HepG2 (cell line): ENCODE results near the gene WDR91. TPM values are rescaled to one million over a fixed set of nuclear protein-coding genes. Genes with fewer than 3 reads are reported as not detected.

Experiments
- ARNT2 ChIP-seq: sonication (generic); formaldehyde crosslinking; IDR thresholded peaks from 2 replicates; pipeline ENCODE4 v1.8.0; 2022; ENCODE audit warnings: mild to moderate bottlenecking, low read depth, missing genetic modification reagents, moderate library complexity
- KLF11 ChIP-seq: IDR thresholded peaks from 2 replicates; pipeline ENCODE4 v1.6.1; 2016; ENCODE audit warnings: missing compliant biosample characterization
- MED8 ChIP-seq: sonication (generic); formaldehyde crosslinking; IDR thresholded peaks from 2 replicates; pipeline ENCODE4 v1.8.1; 2023; ENCODE audit warnings: mild to moderate bottlenecking, missing genetic modification reagents; ENCODE audit not compliant: insufficient replicate concordance
- ZIK1 ChIP-seq: sonication (generic); formaldehyde crosslinking; IDR thresholded peaks from 2 replicates; pipeline ENCODE4 v1.5.0; 2020; ENCODE audit warnings: mild to moderate bottlenecking, low read depth, missing genetic modification reagents, borderline replicate concordance
- ZNF160 ChIP-seq: sonication (generic); formaldehyde crosslinking; IDR thresholded peaks from 2 replicates; pipeline ENCODE4 v1.8.0; 2022; ENCODE audit warnings: mild to moderate bottlenecking, inconsistent platforms, missing genetic modification reagents
- ZNF256 ChIP-seq: sonication (generic); formaldehyde crosslinking; conservative IDR thresholded peaks from 2 replicates; pipeline ENCODE4 v1.4.0; 2020; ENCODE audit warnings: missing genetic modification reagents
- ZNF337 ChIP-seq: sonication (generic); formaldehyde crosslinking; IDR thresholded peaks from 2 replicates; pipeline ENCODE4 v1.5.1; 2020; ENCODE audit warnings: missing genetic modification reagents, low read depth, mild to moderate bottlenecking, borderline replicate concordance
- ZNF577 ChIP-seq: sonication (generic); formaldehyde crosslinking; IDR thresholded peaks from 2 replicates; pipeline ENCODE4 v1.4.0; 2020; ENCODE audit warnings: mild to moderate bottlenecking, low read depth, missing genetic modification reagents, borderline replicate concordance
- ZNF709 ChIP-seq: sonication (generic); formaldehyde crosslinking; IDR thresholded peaks from 2 replicates; pipeline ENCODE4 v1.5.0; 2020; ENCODE audit warnings: mild to moderate bottlenecking, missing genetic modification reagents
- polyA plus RNA-seq, 8 experiments: library from polyadenylated mRNA; depleted of rRNA in 3 of 8; stranded (reverse) in 7 of 8; unstranded in 1 of 8; fragments of >200 nt; fragmentation: Illumina TruSeq in 4 of 8; extraction: Trizol in 4 of 8; gene quantifications; 2 replicates each; pipeline versions ENCODE4 v1.2.1 to v1.2.3, GENCODE V29; 2011 to 2016; ENCODE audit warnings: low read depth in 4 of 8, missing spikeins in 1 of 8, mixed read lengths in 1 of 8; ENCODE audit not compliant: insufficient read depth in 1 of 8
- total RNA-seq, 5 experiments: library from RNA; depleted of rRNA; stranded (reverse); fragments of >200 nt; fragmentation: Illumina TruSeq; extraction: Trizol; gene quantifications; 2 replicates each; pipeline ENCODE4 v1.2.3, GENCODE V29; 2016; ENCODE audit warnings: low read depth in 1 of 5
- TF ChIP-seq, protein P1 (sequence below): sonication (generic); formaldehyde crosslinking; IDR thresholded peaks from 2 replicates; pipeline ENCODE4 v1.5.0; 2020; ENCODE audit warnings: missing genetic modification reagents
- TF ChIP-seq, protein P2 (sequence below): sonication (generic); formaldehyde crosslinking; IDR thresholded peaks from 2 replicates; pipeline ENCODE4 v1.5.1; 2020; ENCODE audit warnings: mild to moderate bottlenecking, missing genetic modification reagents
- TF ChIP-seq, protein P3 (sequence below), 2 experiments: sonication (generic) in 1 of 2; formaldehyde crosslinking in 1 of 2; IDR thresholded peaks; 2 replicates each; pipeline versions ENCODE4 v1.4.0 to v1.6.1; 2018 to 2020; ENCODE audit warnings: missing genetic modification reagents in 2 of 2, borderline replicate concordance in 1 of 2, low read depth in 1 of 2, mild to moderate bottlenecking in 1 of 2, missing biosample characterization in 1 of 2
- TF ChIP-seq, protein P4 (sequence below): sonication (generic); formaldehyde crosslinking; IDR thresholded peaks from 2 replicates; pipeline ENCODE4 v1.4.0; 2020; ENCODE audit warnings: missing genetic modification reagents
- TF ChIP-seq, protein P5 (sequence below): sonication (generic); formaldehyde crosslinking; IDR thresholded peaks from 2 replicates; pipeline ENCODE4 v1.4.0; 2020; ENCODE audit warnings: mild to moderate bottlenecking, missing genetic modification reagents

WDR91 gene
- total and polyA plus RNA-seq, 2 of the 13 experiments (the other 11 are each of a cell fraction or from before 2014, with no cell fraction given): 11.6 to 12.1 TPM

DNA sequence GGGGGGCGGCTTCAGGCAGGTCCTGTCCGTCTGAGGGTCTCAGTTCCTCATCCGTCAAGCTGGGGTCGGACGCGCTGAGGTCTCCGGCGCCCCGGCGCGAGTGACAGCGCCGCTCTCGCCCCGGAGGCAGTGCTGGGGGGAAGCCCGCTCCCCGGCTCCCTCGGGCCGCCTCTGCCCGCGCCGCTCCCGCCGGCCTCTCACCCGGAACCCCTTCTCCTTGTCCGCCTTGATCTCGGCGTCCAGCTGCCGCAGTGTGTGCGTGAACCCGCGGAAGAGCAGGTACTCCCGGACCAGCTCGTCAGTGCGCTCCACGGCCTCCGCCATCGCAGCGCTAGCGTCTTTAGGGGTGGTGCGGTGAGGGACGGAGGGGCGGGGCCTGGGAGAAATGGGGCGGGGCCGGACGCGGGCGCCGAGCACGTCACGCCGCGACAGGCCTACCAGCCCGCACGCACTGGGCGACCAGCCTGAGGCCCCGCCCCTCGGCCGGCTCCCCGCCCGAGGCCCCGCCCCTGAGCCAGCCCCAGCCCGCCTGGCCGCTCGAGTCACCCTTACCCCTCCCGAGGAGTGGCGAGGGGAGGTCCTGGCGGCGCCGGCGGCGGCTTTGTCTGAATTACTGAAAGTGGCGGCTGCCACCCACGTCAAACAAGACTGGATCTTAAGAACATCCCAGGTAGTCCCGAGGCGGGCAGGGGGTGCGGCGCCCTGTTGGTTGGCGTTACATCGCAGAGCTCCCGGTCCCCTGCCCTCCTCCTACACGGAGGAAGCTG is at the start of gene WDR91 (continued):
- TF ChIP-seq ZNF709 (CRISPR knock-in tag) (0 out of 2 replicates have a peak, but pooled peaks have one; percentile 41), MED8 (CRISPR knock-in tag) (peak; percentile 53), ARNT2 (CRISPR knock-in tag) (peak; percentile 22; the same call in 1 of the 2 replicates), ZNF160 (CRISPR knock-in tag) (peak; percentile 28; the same call in 1 of the 2 replicates), ZNF577 (CRISPR knock-in tag) (no peak), KLF11 (no peak), ZNF256 (no peak; the same call in 1 of the 2 replicates), ZIK1 (CRISPR knock-in tag) (no peak), ZNF337 (CRISPR knock-in tag) (0 out of 2 replicates have a peak, but pooled peaks have one; percentile 27)
- TF ChIP-seq, protein P1, sequence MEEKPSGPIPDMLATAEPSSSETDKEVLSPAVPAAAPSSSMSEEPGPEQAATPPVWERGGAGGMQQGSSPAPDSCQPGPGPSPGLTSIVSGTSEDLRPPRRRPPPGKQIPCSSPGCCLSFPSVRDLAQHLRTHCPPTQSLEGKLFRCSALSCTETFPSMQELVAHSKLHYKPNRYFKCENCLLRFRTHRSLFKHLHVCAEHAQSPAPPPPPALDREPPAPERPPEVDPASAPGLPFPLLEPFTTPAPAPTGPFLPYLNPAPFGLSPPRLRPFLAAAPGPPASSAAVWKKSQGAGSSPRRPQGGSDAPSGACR (CRISPR knock-in tag): no peak; the same call in 1 of the 2 replicates
- TF ChIP-seq, protein P2, sequence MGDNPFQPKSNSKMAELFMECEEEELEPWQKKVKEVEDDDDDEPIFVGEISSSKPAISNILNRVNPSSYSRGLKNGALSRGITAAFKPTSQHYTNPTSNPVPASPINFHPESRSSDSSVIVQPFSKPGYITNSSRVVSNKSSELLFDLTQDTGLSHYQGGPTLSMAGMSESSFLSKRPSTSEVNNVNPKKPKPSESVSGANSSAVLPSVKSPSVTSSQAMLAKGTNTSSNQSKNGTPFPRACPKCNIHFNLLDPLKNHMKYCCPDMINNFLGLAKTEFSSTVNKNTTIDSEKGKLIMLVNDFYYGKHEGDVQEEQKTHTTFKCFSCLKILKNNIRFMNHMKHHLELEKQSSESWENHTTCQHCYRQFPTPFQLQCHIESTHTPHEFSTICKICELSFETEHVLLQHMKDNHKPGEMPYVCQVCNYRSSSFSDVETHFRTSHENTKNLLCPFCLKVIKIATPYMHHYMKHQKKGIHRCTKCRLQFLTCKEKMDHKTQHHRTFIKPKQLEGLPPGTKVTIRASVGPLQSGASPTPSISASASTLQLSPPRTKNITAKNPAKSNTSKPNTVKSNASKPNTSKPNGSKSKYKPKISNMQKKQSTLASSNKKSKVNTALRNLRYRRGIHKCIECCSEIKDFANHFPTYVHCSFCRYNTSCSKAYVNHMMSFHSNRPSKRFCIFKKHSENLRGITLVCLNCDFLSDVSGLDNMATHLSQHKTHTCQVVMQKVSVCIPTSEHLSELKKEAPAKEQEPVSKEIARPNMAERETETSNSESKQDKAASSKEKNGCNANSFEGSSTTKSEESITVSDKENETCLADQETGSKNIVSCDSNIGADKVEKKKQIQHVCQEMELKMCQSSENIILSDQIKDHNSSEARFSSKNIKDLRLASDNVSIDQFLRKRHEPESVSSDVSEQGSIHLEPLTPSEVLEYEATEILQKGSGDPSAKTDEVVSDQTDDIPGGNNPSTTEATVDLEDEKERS (CRISPR knock-in tag): no peak
- TF ChIP-seq, protein P3, sequence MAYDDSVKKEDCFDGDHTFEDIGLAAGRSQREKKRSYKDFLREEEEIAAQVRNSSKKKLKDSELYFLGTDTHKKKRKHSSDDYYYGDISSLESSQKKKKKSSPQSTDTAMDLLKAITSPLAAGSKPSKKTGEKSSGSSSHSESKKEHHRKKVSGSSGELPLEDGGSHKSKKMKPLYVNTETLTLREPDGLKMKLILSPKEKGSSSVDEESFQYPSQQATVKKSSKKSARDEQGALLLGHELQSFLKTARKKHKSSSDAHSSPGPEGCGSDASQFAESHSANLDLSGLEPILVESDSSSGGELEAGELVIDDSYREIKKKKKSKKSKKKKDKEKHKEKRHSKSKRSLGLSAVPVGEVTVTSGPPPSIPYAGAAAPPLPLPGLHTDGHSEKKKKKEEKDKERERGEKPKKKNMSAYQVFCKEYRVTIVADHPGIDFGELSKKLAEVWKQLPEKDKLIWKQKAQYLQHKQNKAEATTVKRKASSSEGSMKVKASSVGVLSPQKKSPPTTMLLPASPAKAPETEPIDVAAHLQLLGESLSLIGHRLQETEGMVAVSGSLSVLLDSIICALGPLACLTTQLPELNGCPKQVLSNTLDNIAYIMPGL (CRISPR knock-in tag; IDR thresholded peaks at IDR 0.05; ENCODE audit: borderline replicate concordance in 1 of 2, low read depth in 1 of 2): peak in 1 of 2 experiments; percentile 71; a peak in 2 of 4 replicates
- TF ChIP-seq, protein P4, sequence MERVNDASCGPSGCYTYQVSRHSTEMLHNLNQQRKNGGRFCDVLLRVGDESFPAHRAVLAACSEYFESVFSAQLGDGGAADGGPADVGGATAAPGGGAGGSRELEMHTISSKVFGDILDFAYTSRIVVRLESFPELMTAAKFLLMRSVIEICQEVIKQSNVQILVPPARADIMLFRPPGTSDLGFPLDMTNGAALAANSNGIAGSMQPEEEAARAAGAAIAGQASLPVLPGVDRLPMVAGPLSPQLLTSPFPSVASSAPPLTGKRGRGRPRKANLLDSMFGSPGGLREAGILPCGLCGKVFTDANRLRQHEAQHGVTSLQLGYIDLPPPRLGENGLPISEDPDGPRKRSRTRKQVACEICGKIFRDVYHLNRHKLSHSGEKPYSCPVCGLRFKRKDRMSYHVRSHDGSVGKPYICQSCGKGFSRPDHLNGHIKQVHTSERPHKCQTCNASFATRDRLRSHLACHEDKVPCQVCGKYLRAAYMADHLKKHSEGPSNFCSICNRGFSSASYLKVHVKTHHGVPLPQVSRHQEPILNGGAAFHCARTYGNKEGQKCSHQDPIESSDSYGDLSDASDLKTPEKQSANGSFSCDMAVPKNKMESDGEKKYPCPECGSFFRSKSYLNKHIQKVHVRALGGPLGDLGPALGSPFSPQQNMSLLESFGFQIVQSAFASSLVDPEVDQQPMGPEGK (CRISPR knock-in tag): peak; percentile 3; the same call in 1 of the 2 replicates
- TF ChIP-seq, protein P5, sequence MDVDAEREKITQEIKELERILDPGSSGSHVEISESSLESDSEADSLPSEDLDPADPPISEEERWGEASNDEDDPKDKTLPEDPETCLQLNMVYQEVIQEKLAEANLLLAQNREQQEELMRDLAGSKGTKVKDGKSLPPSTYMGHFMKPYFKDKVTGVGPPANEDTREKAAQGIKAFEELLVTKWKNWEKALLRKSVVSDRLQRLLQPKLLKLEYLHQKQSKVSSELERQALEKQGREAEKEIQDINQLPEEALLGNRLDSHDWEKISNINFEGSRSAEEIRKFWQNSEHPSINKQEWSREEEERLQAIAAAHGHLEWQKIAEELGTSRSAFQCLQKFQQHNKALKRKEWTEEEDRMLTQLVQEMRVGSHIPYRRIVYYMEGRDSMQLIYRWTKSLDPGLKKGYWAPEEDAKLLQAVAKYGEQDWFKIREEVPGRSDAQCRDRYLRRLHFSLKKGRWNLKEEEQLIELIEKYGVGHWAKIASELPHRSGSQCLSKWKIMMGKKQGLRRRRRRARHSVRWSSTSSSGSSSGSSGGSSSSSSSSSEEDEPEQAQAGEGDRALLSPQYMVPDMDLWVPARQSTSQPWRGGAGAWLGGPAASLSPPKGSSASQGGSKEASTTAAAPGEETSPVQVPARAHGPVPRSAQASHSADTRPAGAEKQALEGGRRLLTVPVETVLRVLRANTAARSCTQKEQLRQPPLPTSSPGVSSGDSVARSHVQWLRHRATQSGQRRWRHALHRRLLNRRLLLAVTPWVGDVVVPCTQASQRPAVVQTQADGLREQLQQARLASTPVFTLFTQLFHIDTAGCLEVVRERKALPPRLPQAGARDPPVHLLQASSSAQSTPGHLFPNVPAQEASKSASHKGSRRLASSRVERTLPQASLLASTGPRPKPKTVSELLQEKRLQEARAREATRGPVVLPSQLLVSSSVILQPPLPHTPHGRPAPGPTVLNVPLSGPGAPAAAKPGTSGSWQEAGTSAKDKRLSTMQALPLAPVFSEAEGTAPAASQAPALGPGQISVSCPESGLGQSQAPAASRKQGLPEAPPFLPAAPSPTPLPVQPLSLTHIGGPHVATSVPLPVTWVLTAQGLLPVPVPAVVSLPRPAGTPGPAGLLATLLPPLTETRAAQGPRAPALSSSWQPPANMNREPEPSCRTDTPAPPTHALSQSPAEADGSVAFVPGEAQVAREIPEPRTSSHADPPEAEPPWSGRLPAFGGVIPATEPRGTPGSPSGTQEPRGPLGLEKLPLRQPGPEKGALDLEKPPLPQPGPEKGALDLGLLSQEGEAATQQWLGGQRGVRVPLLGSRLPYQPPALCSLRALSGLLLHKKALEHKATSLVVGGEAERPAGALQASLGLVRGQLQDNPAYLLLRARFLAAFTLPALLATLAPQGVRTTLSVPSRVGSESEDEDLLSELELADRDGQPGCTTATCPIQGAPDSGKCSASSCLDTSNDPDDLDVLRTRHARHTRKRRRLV (CRISPR knock-in tag): no peak
